Body of pancreas (tissue), 4 donors: ENCODE data around the gene IFITM1.

Experiments
- CTCF ChIP-seq, 7 experiments: fragments of 450-650 bp in 4 of 7; fragments of 200-600 bp in 3 of 7; sonication (generic) in 3 of 7; IDR thresholded peaks; one replicate each; pipeline ENCODE4 v1.5.1; 2016 to 2019; ENCODE audit warnings: antibody characterized with exemption in 7 of 7
- POLR2A ChIP-seq, 3 donors: fragments of 450-650 bp; IDR thresholded peaks; one replicate each; pipeline ENCODE4 v1.6.1; 2016; ENCODE audit warnings: antibody characterized with exemption in 3 of 3, mild to moderate bottlenecking in 2 of 3

- no peak for TF ChIP-seq CTCF (IDR thresholded peaks at IDR 0.05)
- no peak for TF ChIP-seq POLR2A (IDR thresholded peaks at IDR 0.05)
These were observed 20.5 kb upstream of the IFITM1 start for GRCh38 chr11:293271-293851.
